Ectodermal cell (in vitro differentiated cells): ENCODE measurements around the gene ABCC10.

Source experiments
- H3K27ac ChIP-seq: 2 replicates; pipeline ENCODE4 v1.7.0; 2013; ENCODE audit warnings: mild to moderate bottlenecking, low read depth, low read length; ENCODE audit not compliant: insufficient read depth, poor library complexity, severe bottlenecking
- H3K27me3 ChIP-seq: 2 replicates; pipeline ENCODE4 v1.7.0; 2013; ENCODE audit warnings: mild to moderate bottlenecking, low read length; ENCODE audit not compliant: insufficient read depth, control insufficient read depth, poor library complexity, severe bottlenecking
- H3K36me3 ChIP-seq: one replicate; pipeline ENCODE4 v1.7.0; 2013; ENCODE audit warnings: low read length; ENCODE audit not compliant: control insufficient read depth, insufficient read depth
- H3K4me1 ChIP-seq: one replicate; pipeline ENCODE4 v1.7.0; 2013; ENCODE audit warnings: low read length; ENCODE audit not compliant: control insufficient read depth, insufficient read depth
- H3K4me3 ChIP-seq: 2 replicates; pipeline ENCODE4 v1.7.0; 2013; ENCODE audit warnings: low read depth, low read length, control low read depth; ENCODE audit not compliant: insufficient read depth
- H3K9me3 ChIP-seq: 2 replicates; pipeline ENCODE4 v1.7.0; 2013; ENCODE audit warnings: mild to moderate bottlenecking, low read length, moderate library complexity; ENCODE audit not compliant: control insufficient read depth
- WGBS, 2 experiments: methylation state at CpG; one replicate each; pipeline ENCODE4 v1.1.7; 2013; ENCODE audit warnings: missing lambda C conversion rate in 2 of 2; 5-methylcytosine and 5-hydroxymethylcytosine counted together

ABCC10 gene

GRCh38 chr6:43428112-43428570 is 800 bp downstream of the ABCC10 start:
- WGBS, 2 experiments: 25 to 30% methylated on average over 12 of the region's 12 CpGs
- H3K27ac ChIP-seq: no peak overlapping the region
- no peaks in the 10 kb centered on the region for H3K36me3 ChIP-seq
- peak overlapping the region; percentile 95 for H3K4me3 ChIP-seq
- no peaks in the 10 kb centered on the region for H3K9me3 ChIP-seq
- peaks cover 10% of the 10 kb centered on the region for H3K4me1 ChIP-seq
- H3K27me3 ChIP-seq: no peaks in the 10 kb centered on the region

GRCh38 chr6:43428874-43429273 is 1.5 kb downstream of the ABCC10 start:
- H3K9me3 ChIP-seq: no peaks in the 10 kb centered on the region
- H3K4me3 ChIP-seq: peak overlapping the region; percentile 95
- no peaks in the 10 kb centered on the region for H3K27me3 ChIP-seq
- peaks cover 10% of the 10 kb centered on the region for H3K4me1 ChIP-seq
- no peak overlapping the region for H3K27ac ChIP-seq
- WGBS, 2 experiments: 90 to 95% methylated on average over 3 of the region's 3 CpGs
- H3K36me3 ChIP-seq: no peaks in the 10 kb centered on the region

- Histone ChIP-seq H3K27ac (no peak overlapping the region), H3K36me3 (no peaks in the 10 kb centered on the region), H3K9me3 (no peaks in the 10 kb centered on the region), H3K4me3 (no peak overlapping the region), H3K27me3 (no peaks in the 10 kb centered on the region), H3K4me1 (peaks cover 10% of the 10 kb centered on the region)
- WGBS, 2 experiments: 95% methylated on average over 19 of the region's 19 CpGs
Observed at GRCh38 chr6:43432009-43432945, 4.9 kb downstream of the ABCC10 start.

GRCh38 chr6:43433148-43433547 is 5.8 kb downstream of the ABCC10 start:
- Histone ChIP-seq H3K4me3 (no peak overlapping the region), H3K27me3 (no peaks in the 10 kb centered on the region), H3K36me3 (no peaks in the 10 kb centered on the region), H3K27ac (no peak overlapping the region), H3K9me3 (no peaks in the 10 kb centered on the region), H3K4me1 (peaks cover 9% of the 10 kb centered on the region)
- 87 to 91% methylated on average over 8 of the region's 8 CpGs for WGBS, 2 experiments

GRCh38 chr6:43434001-43434840 is 6.9 kb downstream of the ABCC10 start:
- WGBS, 2 experiments: 88 to 90% methylated on average over 15 of the region's 15 CpGs
- H3K4me1 ChIP-seq: no peaks in the 10 kb centered on the region
- no peaks in the 10 kb centered on the region for H3K36me3 ChIP-seq
- H3K27ac ChIP-seq: no peak overlapping the region
- no peaks in the 10 kb centered on the region for H3K27me3 ChIP-seq
- H3K4me3 ChIP-seq: no peak overlapping the region
- H3K9me3 ChIP-seq: no peaks in the 10 kb centered on the region

- Histone ChIP-seq H3K36me3 (no peaks in the 10 kb centered on the region), H3K4me3 (no peak overlapping the region), H3K4me1 (no peaks in the 10 kb centered on the region), H3K27me3 (no peaks in the 10 kb centered on the region), H3K27ac (no peak overlapping the region), H3K9me3 (no peaks in the 10 kb centered on the region)
- WGBS, 2 experiments: 93 to 95% methylated on average over 4 of the region's 4 CpGs
Observed at GRCh38 chr6:43434943-43435342, 7.6 kb downstream of the ABCC10 start.

GRCh38 chr6:43435682-43436437 is 8.5 kb downstream of the ABCC10 start:
- Histone ChIP-seq H3K27ac (no peak overlapping the region), H3K9me3 (no peaks in the 10 kb centered on the region), H3K4me3 (no peak overlapping the region)

GRCh38 chr6:43436577-43437282 is 9.4 kb downstream of the ABCC10 start:
- H3K4me3 ChIP-seq: no peak overlapping the region
- no peak overlapping the region for H3K27ac ChIP-seq
- no peaks in the 10 kb centered on the region for H3K27me3 ChIP-seq
- no peaks in the 10 kb centered on the region for H3K36me3 ChIP-seq
- WGBS, 2 experiments: 79 to 84% methylated on average over 5 of the region's 5 CpGs
- no peaks in the 10 kb centered on the region for H3K9me3 ChIP-seq
- no peaks in the 10 kb centered on the region for H3K4me1 ChIP-seq

More at GRCh38 chr6:43435682-43436437, 8.5 kb downstream of the ABCC10 start:
- Histone ChIP-seq H3K4me1 (no peaks in the 10 kb centered on the region), H3K27me3 (no peaks in the 10 kb centered on the region), H3K36me3 (no peaks in the 10 kb centered on the region)
- 96% methylated on average over 9 of the region's 9 CpGs for WGBS, 2 experiments

GRCh38 chr6:43437700-43438099 is 10.4 kb downstream of the ABCC10 start:
- Histone ChIP-seq H3K4me3 (no peak overlapping the region), H3K9me3 (no peaks in the 10 kb centered on the region), H3K36me3 (no peaks in the 10 kb centered on the region), H3K4me1 (no peaks in the 10 kb centered on the region), H3K27ac (no peak overlapping the region), H3K27me3 (no peaks in the 10 kb centered on the region)
- 68 to 69% methylated on average over 4 of the region's 4 CpGs for WGBS, 2 experiments
